GM10847 (cell line): ENCODE results near the gene PREX1.

Experiments
- POLR2A ChIP-seq: IDR thresholded peaks from 2 replicates; pipeline ENCODE4 v1.6.1; 2011; ENCODE audit not compliant: insufficient read length; ENCODE audit errors: extremely low read depth

The PREX1 gene

GRCh38 chr20:48709744-48710143 lies 118.1 kb downstream of the PREX1 start:
- no peak for TF ChIP-seq POLR2A

- no peak for TF ChIP-seq POLR2A
Observed at GRCh38 chr20:48709058-48709691, 118.6 kb downstream of the PREX1 start.

- no peak for TF ChIP-seq POLR2A
Observed at GRCh38 chr20:48708630-48709029, 119.2 kb downstream of the PREX1 start.

- TF ChIP-seq POLR2A, result no peak
Observed at GRCh38 chr20:48708116-48708515, 119.7 kb downstream of the PREX1 start.

GRCh38 chr20:48706710-48707365 lies 121.0 kb downstream of the PREX1 start:
- TF ChIP-seq POLR2A, result no peak

- TF ChIP-seq POLR2A, result no peak
Observed at GRCh38 chr20:48706116-48706656, 121.6 kb downstream of the PREX1 start.

GRCh38 chr20:48705240-48706115 lies 122.3 kb downstream of the PREX1 start:
- no peak for TF ChIP-seq POLR2A

- TF ChIP-seq POLR2A, result no peak
Observed at GRCh38 chr20:48704761-48705160, 123.0 kb downstream of the PREX1 start.

GRCh38 chr20:48703511-48704219 lies 124.1 kb downstream of the PREX1 start:
- TF ChIP-seq POLR2A, result no peak

GRCh38 chr20:48703107-48703506 lies 124.7 kb downstream of the PREX1 start:
- TF ChIP-seq POLR2A, result no peak

GRCh38 chr20:48702455-48702913 lies 125.3 kb downstream of the PREX1 start:
- TF ChIP-seq POLR2A, result no peak

- TF ChIP-seq POLR2A, result no peak
Observed at GRCh38 chr20:48701702-48702101, 126.1 kb downstream of the PREX1 start.

- TF ChIP-seq POLR2A, result no peak
Observed at GRCh38 chr20:48698507-48699267, 129.1 kb downstream of the PREX1 start.

- no peak for TF ChIP-seq POLR2A
Observed at GRCh38 chr20:48697845-48698491, 129.8 kb downstream of the PREX1 start.
